Measurements from ENCODE around the gene CLCF1. TPM values are rescaled to one million over a fixed set of nuclear protein-coding genes. Genes with fewer than 3 reads are reported as not detected.

CLCF1 gene
- total and polyA plus RNA-seq, 10 of the 15 experiments (the other 5 are each of a cell fraction or from before 2014, with no cell fraction given): 0.16 to 2.1 (median 0.63) TPM; not detected in 1

GRCh38 chr11:67316882-67317204 lies 56.6 kb downstream of the CLCF1 start:
- WGBS (ENCODE audit: insufficient coverage, insufficient replicate concordance, low lambda C conversion rate, missing lambda C conversion rate): 5% methylated on average over 10 of the region's 10 CpGs
- BruUV-seq (replicated peaks): no TSS peak
- FAIRE-seq (no peak), ATAC-seq (no peak), DNase-seq (ENCODE audit: low read depth, low spot score) (no peak)
- peak overlapping the region; percentile 85; the same call in 1 of the 2 replicates for H3K27ac ChIP-seq (ENCODE audit: control insufficient read depth, insufficient read depth)
- CTCF ChIA-PET: interaction anchor here (0.6 to 12.1 kb wide), 33 partner anchors 8 to 465 kb away, joined by 3 to 151 read pairs (median 5); partner anchors contain the start of genes ANKRD13D, GRK2, POLD4 and PPP1CA
- no peaks in the 10 kb centered on the region for H3K36me3 ChIP-seq (ENCODE audit: control insufficient read depth in 2 of 2, insufficient read depth in 2 of 2, low read length in 1 of 2)
- peak overlapping the region; percentile 95 for H3K4me2 ChIP-seq (ENCODE audit: control insufficient read depth, insufficient read depth)
- H3K4me1 ChIP-seq (ENCODE audit: control insufficient read depth, insufficient read depth, low read length): peaks cover 3% of the 10 kb centered on the region
- in situ Hi-C loops (cut with MboI) (loop anchor here (5.0 kb wide), 1 partner anchor 55 kb away; no protein-coding TSS in a partner anchor), intact Hi-C loops (cut with micrococcal nuclease; ENCODE audit: unreplicated experiment) (loop anchor here (1.0 to 2.0 kb wide), 5 partner anchors 29 to 236 kb away; no protein-coding TSS in a partner anchor)
- no peaks in the 10 kb centered on the region for H3K9me3 ChIP-seq (replicated peaks; ENCODE audit: control insufficient read depth, insufficient read depth, low read length)
- no peak for TF ChIP-seq ZNF622 (IDR thresholded peaks at IDR 0.05)
- TF ChIP-seq, protein P1, sequence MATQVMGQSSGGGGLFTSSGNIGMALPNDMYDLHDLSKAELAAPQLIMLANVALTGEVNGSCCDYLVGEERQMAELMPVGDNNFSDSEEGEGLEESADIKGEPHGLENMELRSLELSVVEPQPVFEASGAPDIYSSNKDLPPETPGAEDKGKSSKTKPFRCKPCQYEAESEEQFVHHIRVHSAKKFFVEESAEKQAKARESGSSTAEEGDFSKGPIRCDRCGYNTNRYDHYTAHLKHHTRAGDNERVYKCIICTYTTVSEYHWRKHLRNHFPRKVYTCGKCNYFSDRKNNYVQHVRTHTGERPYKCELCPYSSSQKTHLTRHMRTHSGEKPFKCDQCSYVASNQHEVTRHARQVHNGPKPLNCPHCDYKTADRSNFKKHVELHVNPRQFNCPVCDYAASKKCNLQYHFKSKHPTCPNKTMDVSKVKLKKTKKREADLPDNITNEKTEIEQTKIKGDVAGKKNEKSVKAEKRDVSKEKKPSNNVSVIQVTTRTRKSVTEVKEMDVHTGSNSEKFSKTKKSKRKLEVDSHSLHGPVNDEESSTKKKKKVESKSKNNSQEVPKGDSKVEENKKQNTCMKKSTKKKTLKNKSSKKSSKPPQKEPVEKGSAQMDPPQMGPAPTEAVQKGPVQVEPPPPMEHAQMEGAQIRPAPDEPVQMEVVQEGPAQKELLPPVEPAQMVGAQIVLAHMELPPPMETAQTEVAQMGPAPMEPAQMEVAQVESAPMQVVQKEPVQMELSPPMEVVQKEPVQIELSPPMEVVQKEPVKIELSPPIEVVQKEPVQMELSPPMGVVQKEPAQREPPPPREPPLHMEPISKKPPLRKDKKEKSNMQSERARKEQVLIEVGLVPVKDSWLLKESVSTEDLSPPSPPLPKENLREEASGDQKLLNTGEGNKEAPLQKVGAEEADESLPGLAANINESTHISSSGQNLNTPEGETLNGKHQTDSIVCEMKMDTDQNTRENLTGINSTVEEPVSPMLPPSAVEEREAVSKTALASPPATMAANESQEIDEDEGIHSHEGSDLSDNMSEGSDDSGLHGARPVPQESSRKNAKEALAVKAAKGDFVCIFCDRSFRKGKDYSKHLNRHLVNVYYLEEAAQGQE (IDR thresholded peaks at IDR 0.05; ENCODE audit: low read depth, low read length): no peak
- no peaks in the 10 kb centered on the region for H3K79me2 ChIP-seq (ENCODE audit: control insufficient read depth, insufficient read depth, low read length)
- peak overlapping the region; percentile 80 for H3K4me3 ChIP-seq
- no peaks in the 10 kb centered on the region for H3K27me3 ChIP-seq (replicated peaks in 1 of 2; ENCODE audit: control insufficient read depth in 2 of 2, insufficient read depth in 2 of 2, low read length in 1 of 2)
- RAD21 ChIA-PET (ENCODE audit: unreplicated experiment): interaction anchor here (0.6 to 7.8 kb wide), 25 partner anchors 10 to 957 kb away, joined by 3 to 75 read pairs (median 5); partner anchors contain the start of genes ANKRD13D, GRK2, KDM2A and POLD4
- H4K20me1 ChIP-seq (ENCODE audit: control insufficient read depth, insufficient read depth): no peaks in the 10 kb centered on the region
- peak overlapping the region; percentile 83 for H3K9ac ChIP-seq (ENCODE audit: control insufficient read depth, insufficient read depth, low read length)
- POLR2A ChIA-PET: interaction anchor here (0.7 to 2.6 kb wide), 9 partner anchors 27 to 233 kb away, joined by 3 to 25 read pairs (median 4); partner anchors contain the start of genes ANKRD13D, GRK2 and POLD4
- SMC1A ChIA-PET (ENCODE audit: uncharacterized antibody, unreplicated experiment): interaction anchor here (0.7 to 7.6 kb wide), 24 partner anchors 23 to 265 kb away, joined by 3 to 82 read pairs (median 5); partner anchors contain the start of genes CLCF1, GRK2 and POLD4
- H2AFZ ChIP-seq (ENCODE audit: control insufficient read depth, low read depth, low read length): peak overlapping the region; percentile 92
